ENCODE measurements around the gene APOE. TPM values are rescaled to one million over a fixed set of nuclear protein-coding genes. Genes with fewer than 3 reads are reported as not detected.
"Not testable (repeated sequence)": the region's sequence is repeated elsewhere in the genome, so short reads cannot be mapped to it uniquely, and the experiment has no call there.

The APOE gene
- total RNA-seq (2014; rRNA removed; shearing (Covaris generic)) = 2,018 and 2,607 TPM in 2 replicates

DNA sequence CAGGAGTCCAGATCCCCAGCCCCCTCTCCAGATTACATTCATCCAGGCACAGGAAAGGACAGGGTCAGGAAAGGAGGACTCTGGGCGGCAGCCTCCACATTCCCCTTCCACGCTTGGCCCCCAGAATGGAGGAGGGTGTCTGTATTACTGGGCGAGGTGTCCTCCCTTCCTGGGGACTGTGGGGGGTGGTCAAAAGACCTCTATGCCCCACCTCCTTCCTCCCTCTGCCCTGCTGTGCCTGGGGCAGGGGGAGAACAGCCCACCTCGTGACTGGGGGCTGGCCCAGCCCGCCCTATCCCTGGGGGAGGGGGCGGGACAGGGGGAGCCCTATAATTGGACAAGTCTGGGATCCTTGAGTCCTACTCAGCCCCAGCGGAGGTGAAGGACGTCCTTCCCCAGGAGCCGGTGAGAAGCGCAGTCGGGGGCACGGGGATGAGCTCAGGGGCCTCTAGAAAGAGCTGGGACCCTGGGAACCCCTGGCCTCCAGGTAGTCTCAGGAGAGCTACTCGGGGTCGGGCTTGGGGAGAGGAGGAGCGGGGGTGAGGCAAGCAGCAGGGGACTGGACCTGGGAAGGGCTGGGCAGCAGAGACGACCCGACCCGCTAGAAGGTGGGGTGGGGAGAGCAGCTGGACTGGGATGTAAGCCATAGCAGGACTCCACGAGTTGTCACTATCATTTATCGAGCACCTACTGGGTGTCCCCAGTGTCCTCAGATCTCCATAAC lies at the start of gene APOE:
TSS of gene APOE (plus strand) at position 360 of the 724 bp plus-strand sequence. CDS start 829 bp downstream, outside the sequence.
- in situ Hi-C loops (cut with HindIII; ENCODE audit: low sequenced_read_pairs) = no loop called here
- peak; percentile 55 for DNase-seq (ENCODE audit: low spot score)

DNA sequence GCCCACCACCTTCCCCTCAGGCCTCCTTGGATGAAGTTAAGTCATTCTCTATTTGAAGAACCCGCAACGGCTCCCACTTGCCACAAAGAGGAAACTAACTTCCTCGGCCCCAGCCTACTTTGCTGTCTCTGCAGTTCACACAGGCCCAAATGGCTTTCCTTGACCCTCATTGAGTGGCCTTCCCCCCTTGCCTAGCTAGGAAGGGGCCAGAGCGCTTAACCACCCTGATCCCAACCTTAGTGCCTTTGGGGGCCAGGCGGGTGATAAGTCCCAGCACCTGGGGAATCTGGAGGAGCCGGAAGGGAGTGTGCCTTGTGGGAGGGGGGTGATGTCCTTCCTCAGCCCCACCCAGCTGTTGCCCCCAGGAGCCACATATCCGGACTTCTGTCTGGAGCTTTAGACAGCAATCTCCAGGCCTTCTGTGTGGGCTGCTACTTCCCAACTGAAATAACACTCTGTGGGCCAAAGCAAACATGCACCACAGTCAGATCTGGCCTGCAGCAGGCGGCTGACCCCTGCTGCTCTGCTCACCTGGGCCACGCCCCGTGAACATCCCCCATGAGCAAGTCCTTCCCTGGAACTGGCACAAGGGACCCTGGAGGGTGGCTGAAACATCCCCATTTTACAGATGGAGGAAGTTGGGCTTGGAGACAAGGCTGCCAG lies 49.0 kb upstream of the APOE start:
- in situ Hi-C loops (cut with HindIII; ENCODE audit: low sequenced_read_pairs) = no loop called here
- no peak for DNase-seq (ENCODE audit: low spot score)

- no peak for DNase-seq (ENCODE audit: low spot score)
- in situ Hi-C loops (cut with HindIII; ENCODE audit: low sequenced_read_pairs) = no loop called here
Observed at GRCh38 chr19:44857837-44858236, 47.8 kb upstream of the APOE start.

GRCh38 chr19:44861576-44861975 lies 44.0 kb upstream of the APOE start:
- DNase-seq (ENCODE audit: low spot score); in situ Hi-C loops (cut with HindIII; ENCODE audit: low sequenced_read_pairs): not testable (repeated sequence)

GRCh38 chr19:44863990-44864389 lies 41.6 kb upstream of the APOE start:
- in situ Hi-C loops (cut with HindIII; ENCODE audit: low sequenced_read_pairs) = no loop called here

DNA sequence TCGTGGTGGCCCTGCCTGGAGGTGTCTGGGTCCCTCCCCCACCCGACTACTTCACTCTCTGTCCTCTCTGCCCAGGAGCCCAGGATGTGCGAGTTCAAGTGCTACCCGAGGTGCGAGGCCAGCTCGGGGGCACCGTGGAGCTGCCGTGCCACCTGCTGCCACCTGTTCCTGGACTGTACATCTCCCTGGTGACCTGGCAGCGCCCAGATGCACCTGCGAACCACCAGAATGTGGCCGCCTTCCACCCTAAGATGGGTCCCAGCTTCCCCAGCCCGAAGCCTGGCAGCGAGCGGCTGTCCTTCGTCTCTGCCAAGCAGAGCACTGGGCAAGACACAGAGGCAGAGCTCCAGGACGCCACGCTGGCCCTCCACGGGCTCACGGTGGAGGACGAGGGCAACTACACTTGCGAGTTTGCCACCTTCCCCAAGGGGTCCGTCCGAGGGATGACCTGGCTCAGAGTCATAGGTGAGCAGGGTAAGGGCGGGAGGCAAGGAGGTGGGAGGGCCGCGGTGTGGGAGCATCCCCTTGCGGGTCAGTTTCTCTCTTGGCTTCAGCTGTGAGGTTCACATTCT lies 40.3 kb upstream of the APOE start:
- no peak for DNase-seq (ENCODE audit: low spot score)
- in situ Hi-C loops (cut with HindIII; ENCODE audit: low sequenced_read_pairs) = no loop called here

More at GRCh38 chr19:44863990-44864389, 41.6 kb upstream of the APOE start:
- no peak for DNase-seq (ENCODE audit: low spot score)

DNA sequence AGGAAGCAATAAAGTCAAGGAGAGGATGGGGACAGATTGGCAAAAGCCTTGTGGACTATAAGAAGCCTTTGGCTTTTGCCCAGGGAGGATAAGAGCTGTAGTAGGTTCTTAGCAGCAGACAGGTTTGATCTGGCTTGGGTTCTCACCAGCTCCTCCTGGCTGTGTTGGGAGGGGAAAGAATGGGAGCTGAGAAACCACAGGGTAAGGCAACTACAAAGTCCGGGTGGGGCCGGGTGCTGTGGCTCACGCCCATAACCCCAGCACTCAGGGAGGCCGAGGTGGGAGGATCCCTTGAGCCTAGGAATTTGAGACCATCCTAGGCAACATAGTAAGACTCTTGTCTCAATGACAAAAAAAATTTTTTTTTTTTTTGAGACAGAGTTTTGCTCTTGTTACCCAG lies 38.9 kb upstream of the APOE start:
- in situ Hi-C loops (cut with HindIII; ENCODE audit: low sequenced_read_pairs) = no loop called here
- no peak for DNase-seq (ENCODE audit: low spot score)

- no peak for DNase-seq (ENCODE audit: low spot score)
- in situ Hi-C loops (cut with HindIII; ENCODE audit: low sequenced_read_pairs) = no loop called here
Observed at GRCh38 chr19:44867578-44867977, 38.0 kb upstream of the APOE start.

DNA sequence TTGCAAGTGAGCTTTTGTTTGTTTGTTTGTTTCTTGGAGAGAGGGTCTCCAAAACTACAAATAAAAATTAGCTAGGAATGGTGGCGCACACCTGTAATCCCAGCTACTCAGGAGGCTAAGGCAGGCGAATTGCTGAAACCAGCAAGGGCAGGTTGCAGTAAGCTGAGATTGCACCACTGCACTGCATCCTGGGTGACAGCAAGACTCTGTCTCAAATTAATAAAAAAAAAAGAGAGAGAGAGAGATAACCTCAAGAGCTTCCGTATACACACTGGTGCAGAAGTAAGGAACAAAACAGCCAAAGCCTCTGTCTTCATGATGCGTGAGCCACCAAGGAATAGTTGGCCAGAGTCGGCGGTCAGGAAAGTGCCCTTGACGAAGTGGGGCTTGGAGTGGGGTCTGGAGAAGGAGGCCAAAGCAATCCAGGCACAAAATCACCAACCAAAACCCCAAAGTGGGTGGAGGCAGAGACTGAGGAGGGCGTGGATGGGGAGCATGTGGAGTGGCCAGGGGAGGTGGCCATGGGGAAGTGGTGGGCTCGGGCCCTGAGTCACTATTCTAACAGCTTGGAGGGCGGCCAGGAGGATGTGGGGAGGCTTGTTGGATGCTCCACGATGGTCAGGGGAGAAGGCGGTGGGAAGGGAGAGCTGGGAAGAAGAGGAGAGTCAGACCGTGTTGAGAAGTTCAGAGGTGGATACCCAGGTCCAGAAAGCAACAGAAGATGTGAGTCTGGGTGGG lies 35.7 kb upstream of the APOE start:
- in situ Hi-C loops (cut with HindIII; ENCODE audit: low sequenced_read_pairs) = no loop called here
- no peak for DNase-seq (ENCODE audit: low spot score)

DNA sequence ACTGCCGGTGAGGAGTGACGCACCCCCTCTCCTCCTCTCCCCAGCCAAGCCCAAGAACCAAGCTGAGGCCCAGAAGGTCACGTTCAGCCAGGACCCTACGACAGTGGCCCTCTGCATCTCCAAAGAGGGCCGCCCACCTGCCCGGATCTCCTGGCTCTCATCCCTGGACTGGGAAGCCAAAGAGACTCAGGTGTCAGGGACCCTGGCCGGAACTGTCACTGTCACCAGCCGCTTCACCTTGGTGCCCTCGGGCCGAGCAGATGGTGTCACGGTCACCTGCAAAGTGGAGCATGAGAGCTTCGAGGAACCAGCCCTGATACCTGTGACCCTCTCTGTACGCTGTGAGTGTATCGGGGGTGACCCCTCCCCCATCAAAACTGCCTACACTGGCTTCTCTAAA lies 33.8 kb upstream of the APOE start:
- in situ Hi-C loops (cut with HindIII; ENCODE audit: low sequenced_read_pairs) = no loop called here
- no peak for DNase-seq (ENCODE audit: low spot score)

DNA sequence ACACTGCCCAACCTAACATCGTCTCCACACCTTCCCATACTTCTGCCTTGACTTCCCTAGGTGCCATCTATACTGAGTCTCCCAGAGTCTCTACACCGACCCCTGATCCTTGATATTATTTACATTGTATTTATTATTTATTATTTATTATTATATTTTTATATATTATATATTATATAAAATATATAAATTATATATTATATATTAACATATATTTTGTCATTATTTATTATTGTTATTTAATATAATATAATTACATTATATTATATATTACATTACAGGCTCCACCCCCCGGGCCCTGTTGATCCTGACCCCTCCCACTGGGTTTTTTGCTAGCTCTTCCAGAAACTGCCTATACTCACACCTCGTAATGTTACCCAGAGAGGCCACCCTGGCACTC lies 32.9 kb upstream of the APOE start:
- in situ Hi-C loops (cut with HindIII; ENCODE audit: low sequenced_read_pairs) = no loop called here
- no peak for DNase-seq (ENCODE audit: low spot score)

DNA sequence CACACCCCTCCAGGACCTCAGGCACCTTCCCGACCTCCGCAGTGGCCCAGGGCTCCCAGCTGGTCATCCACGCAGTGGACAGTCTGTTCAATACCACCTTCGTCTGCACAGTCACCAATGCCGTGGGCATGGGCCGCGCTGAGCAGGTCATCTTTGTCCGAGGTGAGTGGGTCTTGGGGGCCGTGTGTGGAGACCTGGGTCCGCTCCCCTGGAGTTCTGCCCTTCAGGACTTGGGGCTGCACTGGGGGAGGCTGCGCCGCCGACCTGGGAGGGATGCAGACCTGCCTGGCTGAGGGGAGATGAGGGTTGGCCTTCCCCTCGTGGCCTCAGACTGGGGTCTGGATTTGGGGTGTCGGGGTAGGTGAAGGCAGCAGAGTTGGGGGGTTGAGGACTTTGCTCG lies 31.3 kb upstream of the APOE start:
- no peak for DNase-seq (ENCODE audit: low spot score)
- in situ Hi-C loops (cut with HindIII; ENCODE audit: low sequenced_read_pairs) = no loop called here

GRCh38 chr19:44875666-44876451 lies 29.7 kb upstream of the APOE start:
- no peak for DNase-seq (ENCODE audit: low spot score)
- in situ Hi-C loops (cut with HindIII; ENCODE audit: low sequenced_read_pairs) = no loop called here

DNA sequence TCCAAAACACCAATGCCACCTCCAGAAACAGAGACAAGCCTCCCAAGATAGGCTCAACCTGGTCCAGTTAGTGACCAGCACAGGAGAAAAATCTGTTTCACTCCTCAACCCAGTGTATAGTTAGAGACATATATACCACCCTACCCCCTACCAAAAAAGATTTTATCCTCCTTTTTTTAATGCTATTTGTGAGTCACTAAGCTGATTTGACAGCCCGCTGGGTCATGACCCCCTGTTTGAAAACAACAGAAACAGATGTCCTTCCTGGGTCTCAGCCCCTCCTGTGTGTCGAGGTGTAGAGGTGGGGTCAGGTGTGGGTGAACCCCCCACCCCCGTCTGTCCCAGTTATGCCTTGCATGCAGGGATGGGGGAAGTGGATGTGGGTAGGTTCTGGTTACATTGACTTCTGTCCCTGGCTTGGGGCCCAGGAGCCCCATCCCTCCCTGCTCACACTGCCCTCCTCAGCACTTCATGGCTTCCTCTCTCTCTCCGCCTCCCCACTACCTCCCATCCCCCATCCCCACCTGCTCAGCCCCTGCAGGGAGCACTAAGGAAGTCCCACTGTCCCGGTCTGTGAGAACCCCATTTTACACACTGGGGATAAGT lies 28.6 kb upstream of the APOE start:
- in situ Hi-C loops (cut with HindIII; ENCODE audit: low sequenced_read_pairs) = no loop called here

GRCh38 chr19:44878120-44878865 lies 27.3 kb upstream of the APOE start:
- in situ Hi-C loops (cut with HindIII; ENCODE audit: low sequenced_read_pairs) = no loop called here
- DNase-seq (ENCODE audit: low spot score) = no peak

More for the DNA sequence above, 28.6 kb upstream of the APOE start:
- DNase-seq (ENCODE audit: low spot score) = no peak

- DNase-seq (ENCODE audit: low spot score) = no peak
- in situ Hi-C loops (cut with HindIII; ENCODE audit: low sequenced_read_pairs) = no loop called here
Observed at GRCh38 chr19:44879309-44880065, 26.1 kb upstream of the APOE start.

- in situ Hi-C loops (cut with HindIII; ENCODE audit: low sequenced_read_pairs) = no loop called here
- DNase-seq (ENCODE audit: low spot score) = no peak
Observed at GRCh38 chr19:44882063-44882462, 23.5 kb upstream of the APOE start.
